ENCODE results near the gene CASP10.
A peak's percentile ranks its signal among the peaks of the same experiment; 100 is the strongest.
"Not testable (repeated sequence)": the region's sequence is repeated elsewhere in the genome, so short reads cannot be mapped to it uniquely, and the experiment has no call there.

CASP10 gene

GRCh38 chr2:201182650-201183364 lies at the start of gene CASP10:
Gene CASP10 (plus strand): TSS chr2:201183141. CDS start chr2:201185778, 2,637 bp downstream.
- peak; percentile 14 for DNase-seq

- no peak for DNase-seq
Observed at GRCh38 chr2:201135386-201135785, 47.6 kb upstream of the CASP10 start.

- DNase-seq, result no peak
Observed at GRCh38 chr2:201136889-201137321, 46.0 kb upstream of the CASP10 start.

- DNase-seq, result no peak
Observed at GRCh38 chr2:201137505-201138400, 45.2 kb upstream of the CASP10 start.

GRCh38 chr2:201138401-201138970 lies 44.5 kb upstream of the CASP10 start:
- DNase-seq, result no peak

GRCh38 chr2:201138986-201139781 lies 43.8 kb upstream of the CASP10 start:
- not testable (repeated sequence) for DNase-seq

GRCh38 chr2:201139836-201140604 lies 42.9 kb upstream of the CASP10 start:
- DNase-seq, result peak; percentile 46

- DNase-seq, result no peak
Observed at GRCh38 chr2:201144101-201145051, 38.6 kb upstream of the CASP10 start.

GRCh38 chr2:201148434-201148990 lies 34.4 kb upstream of the CASP10 start:
- DNase-seq, result no peak

GRCh38 chr2:201149064-201149820 lies 33.7 kb upstream of the CASP10 start:
- peak; percentile 89 for DNase-seq

GRCh38 chr2:201149821-201150165 lies 33.1 kb upstream of the CASP10 start:
- peak; percentile 51 for DNase-seq

- DNase-seq, result no peak
Observed at GRCh38 chr2:201150454-201151020, 32.4 kb upstream of the CASP10 start.

GRCh38 chr2:201151127-201151981 lies 31.6 kb upstream of the CASP10 start:
- peak; percentile 93 for DNase-seq

- no peak for DNase-seq
Observed at GRCh38 chr2:201152517-201152916, 30.4 kb upstream of the CASP10 start.

GRCh38 chr2:201152999-201153815 lies 29.7 kb upstream of the CASP10 start:
- no peak for DNase-seq

- DNase-seq, result no peak
Observed at GRCh38 chr2:201154615-201155399, 28.1 kb upstream of the CASP10 start.

- DNase-seq, result no peak
Observed at GRCh38 chr2:201156036-201156435, 26.9 kb upstream of the CASP10 start.

Data from fibroblast of skin of right quadriceps (primary cell).